Heart left ventricle (tissue), 16 donors: ENCODE data around the gene ZNF511. TPM values are rescaled to one million over a fixed set of nuclear protein-coding genes. Genes with fewer than 3 reads are reported as not detected.

ENCODE experiments used
- ATAC-seq, 4 donors: fragments of 200-7000 bp; cut with Tn5 transposase; one replicate each; pipeline ENCODE4 v1.9.1; 2020 to 2022; ENCODE audit warnings: moderate library complexity in 4 of 4, mild to moderate bottlenecking in 3 of 4, moderate number of reproducible peaks in 1 of 4
- DNase-seq, 5 donors: peaks; one replicate each; pipeline ENCODE4 v3.0.0-alpha.2; 2020
- H3K27ac ChIP-seq, 12 donors: fragments of 200-600 bp; sonication (generic) in 4 of 12; one replicate each; pipeline versions ENCODE4 v1.5.0 to v1.8.0; 2016 to 2022; ENCODE audit warnings: mild to moderate bottlenecking in 2 of 12
- H3K27me3 ChIP-seq, 9 donors: fragments of 200-600 bp; sonication (generic) in 2 of 9; one replicate each; pipeline versions ENCODE4 v1.5.1 to v1.8.0; 2016 to 2022; ENCODE audit warnings: mild to moderate bottlenecking in 3 of 9
- H3K36me3 ChIP-seq, 9 donors: fragments of 200-600 bp; sonication (generic) in 2 of 9; one replicate each; pipeline versions ENCODE4 v1.5.0 to v1.8.0; 2018 to 2022; ENCODE audit warnings: mild to moderate bottlenecking in 2 of 9
- H3K4me1 ChIP-seq, 12 donors: fragments of 200-600 bp; sonication (generic) in 4 of 12; one replicate each; pipeline versions ENCODE4 v1.5.0 to v1.8.0; 2016 to 2022; ENCODE audit warnings: mild to moderate bottlenecking in 3 of 12
- H3K4me3 ChIP-seq, 12 donors: fragments of 200-600 bp; sonication (generic) in 4 of 12; one replicate each; pipeline versions ENCODE4 v1.5.0 to v1.8.0; 2017 to 2022; ENCODE audit warnings: mild to moderate bottlenecking in 9 of 12, moderate library complexity in 4 of 12
- H3K9me3 ChIP-seq, 12 donors: fragments of 200-600 bp; sonication (generic) in 4 of 12; one replicate each; pipeline versions ENCODE4 v1.5.0 to v1.8.0; 2016 to 2022; ENCODE audit warnings: mild to moderate bottlenecking in 1 of 12
- POLR2A ChIP-seq, 2 donors: fragments of 450-650 bp; IDR thresholded peaks; one replicate each; pipeline ENCODE4 v1.6.1; 2017; ENCODE audit warnings: antibody characterized with exemption in 2 of 2, mild to moderate bottlenecking in 2 of 2, moderate library complexity in 2 of 2
- WGBS, 4 donors: extraction: QIAGEN DNeasy Blood & Tissue Kit in 2 of 4; methylation state at CpG; one replicate each; pipeline versions ENCODE4 v1.1.5 to v1.1.7; 2013 to 2018; 5-methylcytosine and 5-hydroxymethylcytosine counted together
- intact Hi-C, 10 donors: fragments of 100-400 bp; cut with DNase I; formaldehyde crosslinking; loops; one replicate each; pipeline versions ENCODE4 v1.11.1 to v1.14.2; 2022
- polyA plus RNA-seq, 2 donors: library from polyadenylated mRNA; stranded (reverse); fragments of 200-250 nt; gene quantifications; one replicate each; pipeline ENCODE4 v1.2.3, GENCODE V29; 2013
- total RNA-seq, 9 donors: library from RNA; depleted of rRNA in 2 of 9; stranded (reverse); fragments of >200 nt in 2 of 9; fragmentation: NEBNext Ultra II Directional in 3 of 9; extraction: Animal tissue kit (Norgen Biotek cat#: 25700) in 3 of 9; gene quantifications; one replicate each; pipeline versions ENCODE4 v1.1.0 to v1.2.4, GENCODE V29; 2016 to 2023
- TF ChIP-seq, protein P1 (sequence below), 12 donors: fragments of 200-600 bp; sonication (generic) in 4 of 12; IDR thresholded peaks; one replicate each; pipeline versions ENCODE4 v1.5.0 to v1.8.0; 2018 to 2022; ENCODE audit warnings: antibody characterized with exemption in 12 of 12, mild to moderate bottlenecking in 5 of 12
- donor health status: ischemic (EF 13 %, LVEDD 7.1; RV severe dilation, severe dysfunction).
- donor health status: healthy with polysubstance abuse.
- donor health status: DM: no; HTN: yes; CAD: no.
- donor health status: DM: no; HTN: no; CAD: no.
- donor health status: ischemic (EF 25% LVEDD 6.9; RV normal size, moderate dysfunction).
- donor health status: ischemic (EF 25% LVEDD 5.7; RV mildly dilated, moderate dysfunction).
- donor health status: healthy.
- donor health status: DM: yes; HTN: yes; CAD: no.
- donor health status: ischemic (EF 35%, LVEDD 5.7; RV mildly dilated, moderate dysfunction).
- donor health status: nonischemic (EF 11% LVEDD 7.7; RV severe dilation, severe dysfunction).
- donor health status: DM: yes; HTN: yes; CAD: no.
- donor health status: PGD.
- donor health status: ischemic (EF 29% LVEDD 5.4; RV normal size, mild dysfunction).
- donor health status: nonischemic (EF 23%, LVEDD 6.1; RV moderate dilation, normal function).

The ZNF511 gene
- total and polyA plus RNA-seq, 11 donors = 34.5 to 80.4 (median 41.8) TPM

DNA sequence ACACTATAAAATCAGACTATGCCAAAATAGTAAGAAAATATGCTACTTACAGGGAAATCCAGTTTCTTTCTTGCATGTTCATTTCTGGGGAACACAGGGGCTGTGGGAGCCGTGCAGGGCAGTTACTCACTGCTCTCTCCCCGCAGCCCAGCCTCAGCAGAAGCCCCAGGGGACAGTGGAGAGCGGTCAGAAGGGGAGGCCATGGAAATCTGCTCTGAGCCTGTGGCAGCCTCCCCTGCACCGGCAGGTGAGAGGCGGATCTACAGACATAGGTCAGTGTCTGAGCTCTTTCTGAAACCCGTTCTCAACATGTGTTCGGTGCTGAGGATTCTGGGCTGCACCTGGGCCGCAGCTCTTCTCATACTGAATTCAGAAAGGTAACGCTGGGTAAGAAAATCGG, 2.9 kb downstream of the ZNF511 start:
- Histone ChIP-seq H3K9me3 (no peaks in the 10 kb centered on the region), H3K27ac (no peak overlapping the region), H3K4me3 (no peak overlapping the region), H3K27me3 (no peaks in the 10 kb centered on the region), H3K4me1 (peaks cover 0 to 27% (median 15%) of the 10 kb centered on the region in 12 donors), H3K36me3 (peaks cover 0 to 38% (median 26%) of the 10 kb centered on the region in 9 donors)
- no peak for DNase-seq
- intact Hi-C loops = loop anchor here in 3 of 10 donors (5.0 to 10.0 kb wide), 3 partner anchors 296 to 477 kb away; no protein-coding TSS in a partner anchor
- no peak for TF ChIP-seq POLR2A (IDR thresholded peaks at IDR 0.05)
- TF ChIP-seq, protein P1, sequence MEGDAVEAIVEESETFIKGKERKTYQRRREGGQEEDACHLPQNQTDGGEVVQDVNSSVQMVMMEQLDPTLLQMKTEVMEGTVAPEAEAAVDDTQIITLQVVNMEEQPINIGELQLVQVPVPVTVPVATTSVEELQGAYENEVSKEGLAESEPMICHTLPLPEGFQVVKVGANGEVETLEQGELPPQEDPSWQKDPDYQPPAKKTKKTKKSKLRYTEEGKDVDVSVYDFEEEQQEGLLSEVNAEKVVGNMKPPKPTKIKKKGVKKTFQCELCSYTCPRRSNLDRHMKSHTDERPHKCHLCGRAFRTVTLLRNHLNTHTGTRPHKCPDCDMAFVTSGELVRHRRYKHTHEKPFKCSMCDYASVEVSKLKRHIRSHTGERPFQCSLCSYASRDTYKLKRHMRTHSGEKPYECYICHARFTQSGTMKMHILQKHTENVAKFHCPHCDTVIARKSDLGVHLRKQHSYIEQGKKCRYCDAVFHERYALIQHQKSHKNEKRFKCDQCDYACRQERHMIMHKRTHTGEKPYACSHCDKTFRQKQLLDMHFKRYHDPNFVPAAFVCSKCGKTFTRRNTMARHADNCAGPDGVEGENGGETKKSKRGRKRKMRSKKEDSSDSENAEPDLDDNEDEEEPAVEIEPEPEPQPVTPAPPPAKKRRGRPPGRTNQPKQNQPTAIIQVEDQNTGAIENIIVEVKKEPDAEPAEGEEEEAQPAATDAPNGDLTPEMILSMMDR (IDR thresholded peaks at IDR 0.05) = no peak
- 88 to 93% (median 90%) methylated on average over 9 to 10 of the region's 10 CpGs for WGBS, 4 donors
- no peak for ATAC-seq

DNA sequence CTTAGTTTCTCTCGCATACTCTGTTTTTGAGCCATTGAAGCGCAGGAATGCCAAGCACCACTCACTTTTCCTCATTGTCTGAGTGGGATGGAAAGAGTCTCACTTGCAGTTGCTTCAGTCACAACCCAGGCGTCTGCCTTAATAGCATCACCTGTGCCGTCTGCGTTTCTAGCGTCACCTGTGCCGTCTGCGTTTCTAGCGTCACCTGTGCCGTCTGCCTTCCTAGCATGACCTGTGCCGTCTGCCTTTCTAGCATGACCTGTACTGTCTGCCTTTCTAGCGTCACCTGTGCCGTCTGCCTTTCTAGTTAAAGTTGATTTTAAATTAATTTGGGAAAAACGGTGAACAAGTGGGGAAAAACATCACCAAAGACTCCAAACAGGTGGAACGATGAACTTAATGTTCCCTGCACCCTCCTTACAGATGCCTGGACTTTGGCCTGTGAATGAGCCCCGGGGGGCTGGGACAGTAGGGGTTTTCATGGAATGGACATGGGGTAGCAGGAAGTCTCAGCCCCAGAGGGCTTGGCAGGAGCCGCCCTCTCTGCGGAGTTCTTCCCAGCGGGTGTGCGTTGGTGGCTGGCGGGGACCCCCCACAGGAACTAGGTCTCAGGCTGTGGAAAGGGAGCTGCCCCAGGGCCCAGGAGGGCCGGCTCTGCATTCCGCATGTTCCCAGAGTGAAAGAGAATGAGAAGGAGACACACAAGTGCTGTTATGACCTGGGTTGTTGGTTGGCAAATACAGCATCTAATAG, 3.5 kb downstream of the ZNF511 start:
- intact Hi-C loops = loop anchor here in 3 of 10 donors (5.0 to 10.0 kb wide), 3 partner anchors 295 to 477 kb away; no protein-coding TSS in a partner anchor
- WGBS, 4 donors = 90 to 94% (median 92%) methylated on average over 23 of the region's 23 CpGs
- TF ChIP-seq POLR2A (IDR thresholded peaks at IDR 0.05) = no peak
- TF ChIP-seq, protein P1 (IDR thresholded peaks at IDR 0.05) = no peak
- DNase-seq = no peak
- H3K4me1 ChIP-seq = peaks cover 0 to 20% (median 9%) of the 10 kb centered on the region in 12 donors
- no peak overlapping the region for H3K27ac ChIP-seq
- no peaks in the 10 kb centered on the region for H3K9me3 ChIP-seq
- peaks cover 0 to 38% (median 26%) of the 10 kb centered on the region in 9 donors for H3K36me3 ChIP-seq
- ATAC-seq = no peak
- no peak overlapping the region for H3K4me3 ChIP-seq
- no peaks in the 10 kb centered on the region for H3K27me3 ChIP-seq

DNA sequence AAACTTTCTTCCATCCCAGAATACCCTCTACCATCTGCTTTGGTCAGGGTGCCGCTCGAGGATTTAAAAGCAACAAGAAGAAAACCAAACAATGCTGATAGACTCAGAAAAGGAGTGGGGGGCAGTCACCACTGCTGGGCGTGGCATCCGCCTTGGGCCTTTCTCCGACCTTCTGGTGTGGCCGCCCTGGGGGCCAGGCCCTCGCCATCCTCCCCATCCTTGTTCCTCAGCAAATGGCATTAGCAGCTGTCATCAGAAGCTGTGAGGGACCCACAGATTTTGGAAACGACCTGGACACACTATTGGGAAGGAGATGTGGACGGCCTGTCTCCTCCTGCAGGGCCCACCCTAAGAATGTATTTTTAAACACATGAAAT, 4.0 kb downstream of the ZNF511 start:
- Histone ChIP-seq H3K4me3 (no peak overlapping the region), H3K27me3 (no peaks in the 10 kb centered on the region), H3K27ac (no peak overlapping the region), H3K4me1 (peaks cover 0 to 15% (median 4%) of the 10 kb centered on the region in 12 donors), H3K9me3 (no peaks in the 10 kb centered on the region), H3K36me3 (peaks cover 0 to 38% (median 26%) of the 10 kb centered on the region in 9 donors)
- 88 to 96% (median 91%) methylated on average over 9 of the region's 9 CpGs for WGBS, 4 donors
- DNase-seq (no peak), ATAC-seq (no peak)
- intact Hi-C loops = loop anchor here in 3 of 10 donors (5.0 to 10.0 kb wide), 3 partner anchors 295 to 478 kb away; no protein-coding TSS in a partner anchor
- no peak for TF ChIP-seq POLR2A (IDR thresholded peaks at IDR 0.05)
- TF ChIP-seq, protein P1 (IDR thresholded peaks at IDR 0.05) = no peak

DNA sequence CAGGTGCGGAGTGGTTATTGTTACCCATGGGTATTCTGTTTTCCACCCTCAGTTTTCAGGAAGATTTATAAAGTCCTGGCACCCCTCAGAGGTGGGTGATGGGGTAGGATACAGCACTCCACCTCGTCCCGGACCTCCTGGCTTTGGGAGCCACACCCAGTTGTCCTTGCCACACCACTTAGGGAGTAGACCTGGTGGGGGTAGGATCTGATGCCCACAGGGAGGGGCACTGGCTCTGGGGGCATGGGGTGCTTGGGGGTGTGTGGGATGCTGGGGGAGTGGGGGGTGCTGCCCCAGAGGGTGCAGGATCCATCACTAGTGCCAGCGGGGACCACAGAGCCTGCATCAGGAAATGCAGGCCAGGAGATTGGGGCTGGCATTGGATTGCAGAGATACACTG, 4.5 kb downstream of the ZNF511 start:
- ATAC-seq (no peak), DNase-seq (no peak)
- TF ChIP-seq, protein P1 (IDR thresholded peaks at IDR 0.05) = no peak
- no peak for TF ChIP-seq POLR2A (IDR thresholded peaks at IDR 0.05)
- Histone ChIP-seq H3K27ac (no peak overlapping the region), H3K4me3 (no peak overlapping the region), H3K36me3 (peaks cover 0 to 38% (median 26%) of the 10 kb centered on the region in 9 donors), H3K4me1 (peaks cover 0 to 11% (median 1%) of the 10 kb centered on the region in 12 donors), H3K27me3 (no peaks in the 10 kb centered on the region), H3K9me3 (no peaks in the 10 kb centered on the region)
- intact Hi-C loops = loop anchor here in 3 of 10 donors (5.0 to 10.0 kb wide), 3 partner anchors 294 to 478 kb away; no protein-coding TSS in a partner anchor
- 74 to 80% (median 79%) methylated on average over 4 of the region's 4 CpGs for WGBS, 4 donors
